ENCODE results near the gene SIPA1L3.
"Not testable (repeated sequence)": the region's sequence is repeated elsewhere in the genome, so short reads cannot be mapped to it uniquely, and the experiment has no call there.

SIPA1L3 gene

GRCh38 chr19:38221919-38222830, 315.2 kb downstream of the SIPA1L3 start:
- DNase-seq: no peak

- DNase-seq: no peak
Observed at GRCh38 chr19:38223119-38223523, 316.1 kb downstream of the SIPA1L3 start.

GRCh38 chr19:38223617-38224013, 316.6 kb downstream of the SIPA1L3 start:
- DNase-seq: no peak

GRCh38 chr19:38224014-38224862, 317.2 kb downstream of the SIPA1L3 start, which contains the start of gene DPF1:
TSS of gene DPF1 (minus strand) at chr19:38224222. CDS start at chr19:38224142, 80 bp downstream.
- peak; percentile 40 for DNase-seq

- not testable (repeated sequence) for DNase-seq
Observed at GRCh38 chr19:38224863-38225218, 317.8 kb downstream of the SIPA1L3 start.

GRCh38 chr19:38227287-38228004, 320.4 kb downstream of the SIPA1L3 start:
- DNase-seq: no peak

- no peak for DNase-seq
Observed at GRCh38 chr19:38228005-38228377, 321.0 kb downstream of the SIPA1L3 start.

- DNase-seq: no peak
Observed at GRCh38 chr19:38228491-38229439, 321.8 kb downstream of the SIPA1L3 start.

- DNase-seq: peak; percentile 71
Observed at GRCh38 chr19:38229585-38230073, 322.6 kb downstream of the SIPA1L3 start.

GRCh38 chr19:38230506-38231133, 323.6 kb downstream of the SIPA1L3 start:
- not testable (repeated sequence) for DNase-seq

- no peak for DNase-seq
Observed at GRCh38 chr19:38231918-38232317, 324.9 kb downstream of the SIPA1L3 start.

GRCh38 chr19:38233740-38234251, 326.8 kb downstream of the SIPA1L3 start:
- DNase-seq: peak; percentile 73

GRCh38 chr19:38234615-38235014, 327.6 kb downstream of the SIPA1L3 start:
- no peak for DNase-seq

- no peak for DNase-seq
Observed at GRCh38 chr19:38239816-38240215, 332.8 kb downstream of the SIPA1L3 start.

- DNase-seq: no peak
Observed at GRCh38 chr19:38243279-38243673, 336.3 kb downstream of the SIPA1L3 start.

- DNase-seq: no peak
Observed at GRCh38 chr19:38245826-38246498, 339.0 kb downstream of the SIPA1L3 start.

GRCh38 chr19:38247126-38247525, 340.1 kb downstream of the SIPA1L3 start:
- no peak for DNase-seq

- no peak for DNase-seq
Observed at GRCh38 chr19:38247734-38248268, 340.8 kb downstream of the SIPA1L3 start.

GRCh38 chr19:38248421-38248820, 341.4 kb downstream of the SIPA1L3 start:
- DNase-seq: no peak

- DNase-seq: no peak
Observed at GRCh38 chr19:38250428-38250820, 343.4 kb downstream of the SIPA1L3 start.
